Ovary (tissue), 3 donors: Measurements from ENCODE around the gene TMUB1.

Experiments used
- CTCF ChIP-seq, 3 donors: fragments of 450-650 bp in 2 of 3; fragments of 200-600 bp in 1 of 3; IDR thresholded peaks; one replicate each; pipeline versions ENCODE4 v1.5.1 to v1.8.0; 2016 to 2022; ENCODE audit warnings: antibody characterized with exemption in 3 of 3, mild to moderate bottlenecking in 1 of 3
- POLR2A ChIP-seq: fragments of 450-650 bp; IDR thresholded peaks from one replicate; pipeline ENCODE4 v1.6.1; 2017; ENCODE audit warnings: antibody characterized with exemption, mild to moderate bottlenecking, moderate library complexity
- donor health status: DM: no; HTN: no; CAD: no.

- TF ChIP-seq CTCF (IDR thresholded peaks at IDR 0.05) (no peak), POLR2A (no peak)
These were observed 43.3 kb upstream of the TMUB1 start for GRCh38 chr7:151126491-151127137.
